HEK293 (cell line): ENCODE data around the gene LYRM1.

Experiments used
- CTCF ChIA-PET: fragments of 350-600 bp; formaldehyde crosslinking; extraction: SDS; loops from one replicate; lab custom pipeline; 2021; ENCODE audit warnings: antibody characterized with exemption; lab: Yijun Ruan, JAX
- POLR2A ChIA-PET: fragments of 300-600 bp; formaldehyde crosslinking; extraction: SDS; loops from one replicate; lab custom pipeline; 2020; ENCODE audit warnings: antibody characterized with exemption, inconsistent platforms; lab: Yijun Ruan, JAX
- H3K27ac ChIP-seq: fragments of 200-500 bp; sonication (Bioruptor generic); 2 replicates; pipeline ENCODE4 v1.5.1; 2014; ENCODE audit warnings: low read depth, low read length, control low read depth, inconsistent platforms; ENCODE audit errors: extremely low read depth
- H3K36me3 ChIP-seq, 2 experiments: fragments of 200-500 bp in 1 of 2; sonication (Bioruptor generic) in 1 of 2; 1 replicate in 1 of 2; 2 replicates in 1 of 2; pipeline ENCODE4 v1.5.1; 2014 to 2017; ENCODE audit warnings: inconsistent platforms in 2 of 2, low read length in 2 of 2; ENCODE audit not compliant: control insufficient read depth in 2 of 2, insufficient read depth in 1 of 2
- H3K4me1 ChIP-seq: fragments of 200-500 bp; sonication (Bioruptor generic); 2 replicates; pipeline ENCODE4 v1.5.1; 2014; ENCODE audit warnings: mild to moderate bottlenecking, low read length, inconsistent platforms; ENCODE audit not compliant: control insufficient read depth, insufficient read depth
- H3K4me3 ChIP-seq: 2 replicates; pipeline ENCODE4 v1.5.1; 2011; ENCODE audit warnings: low read depth, mild to moderate bottlenecking, control low read depth, low read length, moderate library complexity
- H3K9me3 ChIP-seq: fragments of 200-500 bp; sonication (Bioruptor generic); 2 replicates; pipeline ENCODE4 v1.5.1; 2014; ENCODE audit warnings: low read depth, low read length, inconsistent platforms; ENCODE audit not compliant: control insufficient read depth, insufficient read depth
- BCL11B ChIP-seq: fragments of 450-650 bp; formaldehyde crosslinking; IDR thresholded peaks from 2 replicates; pipeline ENCODE4 v1.5.1; 2016; ENCODE audit warnings: low read depth, missing biosample characterization, missing genetic modification characterization
- BCL6B ChIP-seq: fragments of 450-650 bp; formaldehyde crosslinking; IDR thresholded peaks from 2 replicates; pipeline ENCODE4 v1.5.1; 2017; ENCODE audit warnings: missing biosample characterization, missing genetic modification characterization
- GLI4 ChIP-seq: fragments of 450-650 bp; formaldehyde crosslinking; IDR thresholded peaks from 2 replicates; pipeline ENCODE4 v1.5.1; 2016; ENCODE audit warnings: missing biosample characterization, missing genetic modification characterization
- HOXD13 ChIP-seq: sonication (generic); formaldehyde crosslinking; IDR thresholded peaks from 2 replicates; pipeline ENCODE4 v1.8.0; 2022; ENCODE audit warnings: missing genetic modification reagents, borderline replicate concordance
- INSM2 ChIP-seq: fragments of 450-650 bp; formaldehyde crosslinking; IDR thresholded peaks from 2 replicates; pipeline ENCODE4 v1.5.1; 2016; ENCODE audit warnings: missing biosample characterization, missing genetic modification characterization
- MEIS1 ChIP-seq: sonication (generic); formaldehyde crosslinking; IDR thresholded peaks from 2 replicates; pipeline ENCODE4 v1.8.1; 2022; ENCODE audit warnings: missing genetic modification reagents, mild to moderate bottlenecking, borderline replicate concordance
- MYNN ChIP-seq: fragments of 450-650 bp; formaldehyde crosslinking; IDR thresholded peaks from 2 replicates; pipeline ENCODE4 v1.5.1; 2016; ENCODE audit warnings: missing biosample characterization, missing genetic modification characterization, borderline replicate concordance
- MZF1 ChIP-seq: fragments of 450-650 bp; formaldehyde crosslinking; IDR thresholded peaks from 2 replicates; pipeline ENCODE4 v1.5.1; 2017; ENCODE audit warnings: missing biosample characterization, missing genetic modification characterization, borderline replicate concordance
- OVOL3 ChIP-seq: fragments of 450-650 bp; formaldehyde crosslinking; IDR thresholded peaks from 2 replicates; pipeline ENCODE4 v1.5.1; 2016; ENCODE audit warnings: missing biosample characterization, missing genetic modification characterization
- SCRT2 ChIP-seq: fragments of 450-650 bp; formaldehyde crosslinking; IDR thresholded peaks from 2 replicates; pipeline ENCODE4 v1.5.1; 2016; ENCODE audit warnings: missing biosample characterization, missing genetic modification characterization
- SP2 ChIP-seq: fragments of 450-650 bp; formaldehyde crosslinking; IDR thresholded peaks from 2 replicates; pipeline ENCODE4 v1.5.1; 2016; ENCODE audit warnings: missing biosample characterization, missing genetic modification characterization
- TCF7L2 ChIP-seq: IDR thresholded peaks from 2 replicates; pipeline ENCODE4 v1.6.1; 2011; ENCODE audit warnings: low read depth, mild to moderate bottlenecking, inconsistent platforms, low read length, moderate library complexity, borderline replicate concordance
- WT1 ChIP-seq: fragments of 450-650 bp; formaldehyde crosslinking; IDR thresholded peaks from 2 replicates; pipeline ENCODE4 v1.5.1; 2016; ENCODE audit warnings: missing biosample characterization, missing genetic modification characterization
- ZFP37 ChIP-seq: fragments of 450-650 bp; formaldehyde crosslinking; IDR thresholded peaks from 2 replicates; pipeline ENCODE4 v1.5.1; 2016; ENCODE audit warnings: missing biosample characterization, missing genetic modification characterization
- ZNF114 ChIP-seq: fragments of 450-650 bp; formaldehyde crosslinking; IDR thresholded peaks from 2 replicates; pipeline ENCODE4 v1.5.0; 2017; ENCODE audit warnings: missing biosample characterization, missing genetic modification characterization
- ZNF138 ChIP-seq: fragments of 450-650 bp; formaldehyde crosslinking; IDR thresholded peaks from 2 replicates; pipeline ENCODE4 v1.5.1; 2016; ENCODE audit warnings: missing biosample characterization, missing genetic modification characterization, borderline replicate concordance
- ZNF214 ChIP-seq: fragments of 450-650 bp; formaldehyde crosslinking; IDR thresholded peaks from 2 replicates; pipeline ENCODE4 v1.5.1; 2017; ENCODE audit warnings: missing biosample characterization, mild to moderate bottlenecking, missing genetic modification characterization, borderline replicate concordance
- ZNF248 ChIP-seq: fragments of 450-650 bp; formaldehyde crosslinking; IDR thresholded peaks from 2 replicates; pipeline ENCODE4 v1.5.1; 2017; ENCODE audit warnings: missing biosample characterization, missing genetic modification characterization
- ZNF266 ChIP-seq: fragments of 450-650 bp; formaldehyde crosslinking; IDR thresholded peaks from 2 replicates; pipeline ENCODE4 v1.5.1; 2016; ENCODE audit warnings: missing biosample characterization, missing genetic modification characterization, low read depth
- ZNF335 ChIP-seq: fragments of 450-650 bp; formaldehyde crosslinking; conservative IDR thresholded peaks from 2 replicates; pipeline ENCODE4 v1.5.1; 2016; ENCODE audit warnings: missing biosample characterization, missing genetic modification characterization
- ZNF510 ChIP-seq: fragments of 450-650 bp; formaldehyde crosslinking; IDR thresholded peaks from 2 replicates; pipeline ENCODE4 v1.5.1; 2018; ENCODE audit warnings: mild to moderate bottlenecking, missing genetic modification characterization, missing biosample characterization; ENCODE audit not compliant: insufficient replicate concordance
- ZNF513 ChIP-seq: fragments of 450-650 bp; IDR thresholded peaks from 2 replicates; pipeline ENCODE4 v1.5.1; 2018; ENCODE audit warnings: missing biosample characterization, missing genetic modification characterization
- ZNF558 ChIP-seq: fragments of 450-650 bp; formaldehyde crosslinking; IDR thresholded peaks from 2 replicates; pipeline ENCODE4 v1.5.1; 2016; ENCODE audit warnings: missing biosample characterization, missing genetic modification characterization
- ZNF580 ChIP-seq: fragments of 450-650 bp; formaldehyde crosslinking; IDR thresholded peaks from 2 replicates; pipeline ENCODE4 v1.5.1; 2016; ENCODE audit warnings: missing biosample characterization, missing genetic modification characterization
- ZNF610 ChIP-seq: fragments of 450-650 bp; formaldehyde crosslinking; IDR thresholded peaks from 2 replicates; pipeline ENCODE4 v1.5.1; 2016; ENCODE audit warnings: missing biosample characterization, missing genetic modification characterization, borderline replicate concordance
- ZNF747 ChIP-seq: fragments of 450-650 bp; formaldehyde crosslinking; IDR thresholded peaks from 2 replicates; pipeline ENCODE4 v1.5.1; 2016; ENCODE audit warnings: missing biosample characterization, missing genetic modification characterization
- ZNF791 ChIP-seq: fragments of 450-650 bp; formaldehyde crosslinking; IDR thresholded peaks from 2 replicates; pipeline ENCODE4 v1.5.1; 2016; ENCODE audit warnings: missing biosample characterization, missing genetic modification characterization
- ZNF843 ChIP-seq: fragments of 450-650 bp; formaldehyde crosslinking; IDR thresholded peaks from 2 replicates; pipeline ENCODE4 v1.5.1; 2016; ENCODE audit warnings: missing biosample characterization, missing genetic modification characterization
- TF ChIP-seq, protein P1 (sequence below): fragments of 450-650 bp; formaldehyde crosslinking; IDR thresholded peaks from 2 replicates; pipeline ENCODE4 v1.5.1; 2016; ENCODE audit warnings: missing biosample characterization, missing genetic modification characterization

LYRM1 gene

GRCh38 chr16:20870122-20870820 is 30.3 kb upstream of the LYRM1 start:
- H3K4me3 ChIP-seq, result no peak overlapping the region
- ChIA-PET POLR2A (no interaction called here), CTCF (interaction anchor here (0.8 kb wide), 1 partner anchor 20 kb away, joined by 3 read pairs; no protein-coding TSS in a partner anchor)
- H3K27ac ChIP-seq, result no peak overlapping the region
- H3K4me1 ChIP-seq, result no peaks in the 10 kb centered on the region
- TF ChIP-seq ZNF610 (tag by site-specific recombination) (no peak), ZNF558 (no peak), HOXD13 (no peak), ZNF114 (tag by site-specific recombination) (no peak), MZF1 (tag by site-specific recombination) (no peak), WT1 (tag by site-specific recombination) (no peak), ZNF843 (tag by site-specific recombination) (no peak), GLI4 (tag by site-specific recombination) (no peak), ZNF513 (tag by site-specific recombination) (no peak), MEIS1 (CRISPR knock-in tag) (no peak), ZNF266 (tag by site-specific recombination) (no peak), ZNF138 (tag by site-specific recombination) (no peak), SCRT2 (no peak), BCL11B (tag by site-specific recombination) (no peak), MYNN (no peak), TCF7L2 (no peak), OVOL3 (no peak), INSM2 (tag by site-specific recombination) (no peak)
- TF ChIP-seq, protein P1, sequence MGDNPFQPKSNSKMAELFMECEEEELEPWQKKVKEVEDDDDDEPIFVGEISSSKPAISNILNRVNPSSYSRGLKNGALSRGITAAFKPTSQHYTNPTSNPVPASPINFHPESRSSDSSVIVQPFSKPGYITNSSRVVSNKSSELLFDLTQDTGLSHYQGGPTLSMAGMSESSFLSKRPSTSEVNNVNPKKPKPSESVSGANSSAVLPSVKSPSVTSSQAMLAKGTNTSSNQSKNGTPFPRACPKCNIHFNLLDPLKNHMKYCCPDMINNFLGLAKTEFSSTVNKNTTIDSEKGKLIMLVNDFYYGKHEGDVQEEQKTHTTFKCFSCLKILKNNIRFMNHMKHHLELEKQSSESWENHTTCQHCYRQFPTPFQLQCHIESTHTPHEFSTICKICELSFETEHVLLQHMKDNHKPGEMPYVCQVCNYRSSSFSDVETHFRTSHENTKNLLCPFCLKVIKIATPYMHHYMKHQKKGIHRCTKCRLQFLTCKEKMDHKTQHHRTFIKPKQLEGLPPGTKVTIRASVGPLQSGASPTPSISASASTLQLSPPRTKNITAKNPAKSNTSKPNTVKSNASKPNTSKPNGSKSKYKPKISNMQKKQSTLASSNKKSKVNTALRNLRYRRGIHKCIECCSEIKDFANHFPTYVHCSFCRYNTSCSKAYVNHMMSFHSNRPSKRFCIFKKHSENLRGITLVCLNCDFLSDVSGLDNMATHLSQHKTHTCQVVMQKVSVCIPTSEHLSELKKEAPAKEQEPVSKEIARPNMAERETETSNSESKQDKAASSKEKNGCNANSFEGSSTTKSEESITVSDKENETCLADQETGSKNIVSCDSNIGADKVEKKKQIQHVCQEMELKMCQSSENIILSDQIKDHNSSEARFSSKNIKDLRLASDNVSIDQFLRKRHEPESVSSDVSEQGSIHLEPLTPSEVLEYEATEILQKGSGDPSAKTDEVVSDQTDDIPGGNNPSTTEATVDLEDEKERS (tag by site-specific recombination), result no peak
- H3K9me3 ChIP-seq, result no peaks in the 10 kb centered on the region
- H3K36me3 ChIP-seq, result no peaks in the 10 kb centered on the region

GRCh38 chr16:20871258-20871657 is 29.3 kb upstream of the LYRM1 start:
- ChIA-PET CTCF (interaction anchor here (1.0 kb wide), 1 partner anchor 76 kb away, joined by 3 read pairs; no protein-coding TSS in a partner anchor), POLR2A (no interaction called here)
- no peaks in the 10 kb centered on the region for H3K9me3 ChIP-seq
- no peaks in the 10 kb centered on the region for H3K36me3 ChIP-seq
- H3K4me3 ChIP-seq, result no peak overlapping the region
- H3K4me1 ChIP-seq, result no peaks in the 10 kb centered on the region
- no peak overlapping the region for H3K27ac ChIP-seq
- TF ChIP-seq ZNF580 (no peak), ZNF214 (no peak), BCL6B (no peak), ZNF248 (no peak), ZNF791 (tag by site-specific recombination) (no peak), ZNF510 (tag by site-specific recombination) (no peak), ZNF335 (tag by site-specific recombination) (no peak), ZFP37 (tag by site-specific recombination) (no peak), ZNF747 (no peak), SP2 (tag by site-specific recombination) (no peak)
